Astrocyte of the spinal cord (primary cell): Measurements from ENCODE around the gene UCP2.

Experiments used
- DNase-seq: peaks from one replicate; pipeline ENCODE4 v3.0.0; 2011; ENCODE audit warnings: low read depth, low spot score
- H3K4me3 ChIP-seq: 2 replicates; pipeline ENCODE4 v1.5.1; 2011; ENCODE audit warnings: low read depth, mild to moderate bottlenecking, low read length, moderate library complexity
- CTCF ChIP-seq: IDR thresholded peaks from 2 replicates; pipeline ENCODE4 v1.5.1; 2012; ENCODE audit warnings: low read depth, mild to moderate bottlenecking, low read length, inconsistent platforms
- in situ Hi-C: cut with HindIII; loops from 2 replicates; pipeline ENCODE4 v1.10.0; 2017; ENCODE audit warnings: low sequenced_read_pairs

Gene UCP2

GRCh38 chr11:73969991-73970800 is 12.4 kb downstream of the UCP2 start:
- in situ Hi-C loops = no loop called here
- no peak for TF ChIP-seq CTCF
- no peak for DNase-seq
- H3K4me3 ChIP-seq = no peak overlapping the region

- in situ Hi-C loops = no loop called here
- DNase-seq = no peak
- H3K4me3 ChIP-seq = no peak overlapping the region
Observed at GRCh38 chr11:73969091-73969490, 13.6 kb downstream of the UCP2 start.

GRCh38 chr11:73968356-73968966 is 14.2 kb downstream of the UCP2 start:
- no peak for TF ChIP-seq CTCF
- no peak overlapping the region for H3K4me3 ChIP-seq
- in situ Hi-C loops = no loop called here
- DNase-seq = no peak

More at GRCh38 chr11:73969091-73969490, 13.6 kb downstream of the UCP2 start:
- no peak for TF ChIP-seq CTCF

- in situ Hi-C loops = no loop called here
- TF ChIP-seq CTCF = no peak
- no peak for DNase-seq
- no peak overlapping the region for H3K4me3 ChIP-seq
Observed at GRCh38 chr11:73965764-73966121, 16.9 kb downstream of the UCP2 start.

GRCh38 chr11:73965076-73965763 is 17.4 kb downstream of the UCP2 start:
- TF ChIP-seq CTCF = no peak
- H3K4me3 ChIP-seq = no peak overlapping the region
- DNase-seq = no peak
- in situ Hi-C loops = no loop called here

GRCh38 chr11:73963861-73964260 is 18.8 kb downstream of the UCP2 start:
- H3K4me3 ChIP-seq = no peak overlapping the region
- DNase-seq = no peak
- TF ChIP-seq CTCF = no peak
- in situ Hi-C loops = no loop called here
